Panc1 (cell line): Measurements from ENCODE around the gene KPNA5.

Source experiments
- POLR2AphosphoS5 ChIP-seq: IDR thresholded peaks from 2 replicates; pipeline ENCODE4 v1.6.1; 2012; ENCODE audit warnings: mild to moderate bottlenecking, low read depth, low read length, moderate library complexity
- SIN3A ChIP-seq: IDR thresholded peaks from 2 replicates; pipeline ENCODE4 v1.6.1; 2012; ENCODE audit warnings: low read depth, mild to moderate bottlenecking, low read length, moderate library complexity, borderline replicate concordance; ENCODE audit not compliant: insufficient read depth
- TF ChIP-seq, protein P1 (sequence below): fragments of 450-650 bp; IDR thresholded peaks from 2 replicates; pipeline ENCODE4 v1.5.1; 2017; ENCODE audit warnings: mild to moderate bottlenecking
- TF ChIP-seq, protein P2 (sequence below), 2 experiments: IDR thresholded peaks; 2 replicates each; pipeline ENCODE4 v1.6.1; 2011 to 2012; ENCODE audit warnings: low read depth in 2 of 2, control low read depth in 1 of 2, low read length in 1 of 2, mild to moderate bottlenecking in 1 of 2, moderate library complexity in 1 of 2; ENCODE audit not compliant: insufficient read depth in 1 of 2

DNA sequence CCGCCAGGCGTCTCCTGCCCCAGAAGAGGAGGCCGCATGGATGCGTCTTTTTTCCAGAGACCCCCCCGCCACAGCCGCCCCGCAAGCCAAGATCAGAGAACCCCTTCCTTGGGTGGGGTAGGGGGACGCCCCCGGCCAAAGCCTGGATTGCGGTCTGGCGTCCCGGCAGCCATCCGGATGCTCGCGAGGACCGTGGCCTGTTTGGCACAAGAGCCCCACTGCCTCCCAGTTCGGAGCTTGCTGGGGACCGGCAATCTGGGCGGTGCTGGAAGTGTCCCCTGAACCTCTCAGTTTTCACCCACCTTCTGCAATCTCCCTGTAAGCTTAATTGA is 83.6 kb downstream of the KPNA5 start:
- TF ChIP-seq, protein P1, sequence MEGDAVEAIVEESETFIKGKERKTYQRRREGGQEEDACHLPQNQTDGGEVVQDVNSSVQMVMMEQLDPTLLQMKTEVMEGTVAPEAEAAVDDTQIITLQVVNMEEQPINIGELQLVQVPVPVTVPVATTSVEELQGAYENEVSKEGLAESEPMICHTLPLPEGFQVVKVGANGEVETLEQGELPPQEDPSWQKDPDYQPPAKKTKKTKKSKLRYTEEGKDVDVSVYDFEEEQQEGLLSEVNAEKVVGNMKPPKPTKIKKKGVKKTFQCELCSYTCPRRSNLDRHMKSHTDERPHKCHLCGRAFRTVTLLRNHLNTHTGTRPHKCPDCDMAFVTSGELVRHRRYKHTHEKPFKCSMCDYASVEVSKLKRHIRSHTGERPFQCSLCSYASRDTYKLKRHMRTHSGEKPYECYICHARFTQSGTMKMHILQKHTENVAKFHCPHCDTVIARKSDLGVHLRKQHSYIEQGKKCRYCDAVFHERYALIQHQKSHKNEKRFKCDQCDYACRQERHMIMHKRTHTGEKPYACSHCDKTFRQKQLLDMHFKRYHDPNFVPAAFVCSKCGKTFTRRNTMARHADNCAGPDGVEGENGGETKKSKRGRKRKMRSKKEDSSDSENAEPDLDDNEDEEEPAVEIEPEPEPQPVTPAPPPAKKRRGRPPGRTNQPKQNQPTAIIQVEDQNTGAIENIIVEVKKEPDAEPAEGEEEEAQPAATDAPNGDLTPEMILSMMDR: no peak
- TF ChIP-seq POLR2AphosphoS5 (no peak), SIN3A (no peak)
- TF ChIP-seq, protein P2, sequence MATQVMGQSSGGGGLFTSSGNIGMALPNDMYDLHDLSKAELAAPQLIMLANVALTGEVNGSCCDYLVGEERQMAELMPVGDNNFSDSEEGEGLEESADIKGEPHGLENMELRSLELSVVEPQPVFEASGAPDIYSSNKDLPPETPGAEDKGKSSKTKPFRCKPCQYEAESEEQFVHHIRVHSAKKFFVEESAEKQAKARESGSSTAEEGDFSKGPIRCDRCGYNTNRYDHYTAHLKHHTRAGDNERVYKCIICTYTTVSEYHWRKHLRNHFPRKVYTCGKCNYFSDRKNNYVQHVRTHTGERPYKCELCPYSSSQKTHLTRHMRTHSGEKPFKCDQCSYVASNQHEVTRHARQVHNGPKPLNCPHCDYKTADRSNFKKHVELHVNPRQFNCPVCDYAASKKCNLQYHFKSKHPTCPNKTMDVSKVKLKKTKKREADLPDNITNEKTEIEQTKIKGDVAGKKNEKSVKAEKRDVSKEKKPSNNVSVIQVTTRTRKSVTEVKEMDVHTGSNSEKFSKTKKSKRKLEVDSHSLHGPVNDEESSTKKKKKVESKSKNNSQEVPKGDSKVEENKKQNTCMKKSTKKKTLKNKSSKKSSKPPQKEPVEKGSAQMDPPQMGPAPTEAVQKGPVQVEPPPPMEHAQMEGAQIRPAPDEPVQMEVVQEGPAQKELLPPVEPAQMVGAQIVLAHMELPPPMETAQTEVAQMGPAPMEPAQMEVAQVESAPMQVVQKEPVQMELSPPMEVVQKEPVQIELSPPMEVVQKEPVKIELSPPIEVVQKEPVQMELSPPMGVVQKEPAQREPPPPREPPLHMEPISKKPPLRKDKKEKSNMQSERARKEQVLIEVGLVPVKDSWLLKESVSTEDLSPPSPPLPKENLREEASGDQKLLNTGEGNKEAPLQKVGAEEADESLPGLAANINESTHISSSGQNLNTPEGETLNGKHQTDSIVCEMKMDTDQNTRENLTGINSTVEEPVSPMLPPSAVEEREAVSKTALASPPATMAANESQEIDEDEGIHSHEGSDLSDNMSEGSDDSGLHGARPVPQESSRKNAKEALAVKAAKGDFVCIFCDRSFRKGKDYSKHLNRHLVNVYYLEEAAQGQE (IDR thresholded peaks at IDR 0.05; ENCODE audit: insufficient read depth in 1 of 2, low read depth in 2 of 2, low read length in 1 of 2): no peak
